Measurements from ENCODE around the gene TNIP1. TPM values are rescaled to one million over a fixed set of nuclear protein-coding genes. Genes with fewer than 3 reads are reported as not detected.

TNIP1 gene
- total RNA-seq, 2 experiments from 2014 or later = 197 to 206 TPM

DNA sequence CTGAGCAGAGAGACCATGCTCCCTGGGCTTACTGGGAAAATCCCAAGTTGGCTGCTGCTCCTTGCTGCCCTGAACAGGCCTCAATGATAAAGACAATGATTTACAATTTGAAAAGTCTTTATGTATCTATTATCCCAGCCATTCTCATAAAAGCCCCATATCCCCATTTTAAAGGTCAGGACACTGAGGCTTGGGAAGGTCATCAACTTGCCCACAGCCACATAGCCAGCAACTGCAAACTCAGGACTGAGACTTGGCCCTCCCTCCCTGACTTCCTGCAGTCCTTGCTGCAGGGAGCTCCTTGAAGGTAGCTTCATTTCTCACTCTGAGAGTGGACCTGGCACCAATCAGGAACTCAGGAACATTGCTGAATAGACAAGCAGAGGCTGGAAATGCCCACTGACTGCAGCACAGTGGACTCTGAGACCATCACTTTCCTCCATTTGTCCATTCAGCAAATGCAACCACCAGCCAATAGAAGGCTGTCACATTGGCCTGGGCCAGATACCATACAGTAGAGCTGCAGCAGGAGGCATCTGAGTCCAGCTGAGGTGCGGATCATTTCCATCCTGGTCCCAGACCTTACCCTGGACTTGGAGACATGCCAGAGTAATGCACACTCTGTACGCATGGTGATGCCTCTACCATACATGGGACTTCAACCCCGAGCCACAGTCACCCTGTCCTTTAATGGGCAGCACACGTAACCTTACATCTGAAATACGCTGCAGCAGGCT is 18.3 kb downstream of the TNIP1 start:
- ChIA-PET POLR2A (interaction anchor here (0.5 kb wide), 1 partner anchor 11 kb away, joined by 4 read pairs; no protein-coding TSS in a partner anchor), CTCF (interaction anchor here (1.1 kb wide), 1 partner anchor 102 kb away, joined by 4 read pairs; no protein-coding TSS in a partner anchor)

DNA sequence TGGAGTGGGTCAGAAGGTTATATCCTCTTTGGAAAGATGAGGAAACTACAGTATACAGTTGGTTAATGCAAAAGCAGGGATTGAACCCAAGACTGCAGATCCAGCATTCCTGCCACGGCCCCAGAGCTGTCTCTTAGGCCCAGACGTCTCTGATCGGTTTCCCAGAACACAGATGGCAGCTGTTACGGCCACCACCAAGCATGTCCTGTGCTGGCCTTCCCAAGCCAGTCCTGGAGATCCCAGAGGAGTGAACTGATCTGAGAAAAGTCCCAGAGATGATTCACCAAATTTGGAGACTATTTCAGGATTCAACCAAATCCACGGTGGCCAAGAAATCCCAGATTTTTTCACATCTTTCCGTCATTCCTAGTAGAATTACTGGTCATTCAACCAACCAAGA is 20.1 kb downstream of the TNIP1 start:
- ChIA-PET POLR2A (no interaction called here), CTCF (interaction anchor here (1.2 to 1.4 kb wide), 3 partner anchors 9 to 65 kb away, joined by 3 to 5 read pairs (median 5); no protein-coding TSS in a partner anchor)

DNA sequence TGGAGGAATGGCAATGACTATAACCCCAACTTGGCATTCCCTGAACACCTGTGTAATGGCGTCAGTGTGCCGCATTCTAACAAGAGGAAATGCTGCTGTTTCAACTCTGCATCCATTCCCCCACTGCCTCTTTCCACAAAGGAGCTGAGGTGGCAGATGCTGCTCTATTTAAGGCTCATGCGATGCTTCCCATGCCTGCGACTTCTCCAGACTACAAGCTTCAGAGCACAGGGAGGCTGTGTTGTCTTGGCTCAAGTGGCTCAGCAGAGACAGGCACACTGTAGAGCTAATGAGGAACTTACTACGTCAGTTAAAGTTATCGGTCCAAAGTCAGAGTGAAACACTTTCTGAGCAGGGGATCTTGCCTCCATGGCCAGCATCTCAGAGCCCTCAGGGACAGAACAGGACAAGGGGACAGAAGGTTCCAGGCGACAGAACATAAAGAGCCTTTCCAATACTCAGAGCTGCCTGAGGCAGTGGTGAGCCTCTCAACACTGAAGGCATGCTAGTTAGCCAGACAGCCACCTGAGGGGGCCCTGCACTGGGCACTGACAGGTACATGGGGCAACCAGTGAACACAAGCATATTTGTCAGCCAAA is 21.8 kb downstream of the TNIP1 start:
- ChIA-PET POLR2A (no interaction called here), CTCF (interaction anchor here (1.0 kb wide), 1 partner anchor 68 kb away, joined by 3 read pairs; no protein-coding TSS in a partner anchor)

DNA sequence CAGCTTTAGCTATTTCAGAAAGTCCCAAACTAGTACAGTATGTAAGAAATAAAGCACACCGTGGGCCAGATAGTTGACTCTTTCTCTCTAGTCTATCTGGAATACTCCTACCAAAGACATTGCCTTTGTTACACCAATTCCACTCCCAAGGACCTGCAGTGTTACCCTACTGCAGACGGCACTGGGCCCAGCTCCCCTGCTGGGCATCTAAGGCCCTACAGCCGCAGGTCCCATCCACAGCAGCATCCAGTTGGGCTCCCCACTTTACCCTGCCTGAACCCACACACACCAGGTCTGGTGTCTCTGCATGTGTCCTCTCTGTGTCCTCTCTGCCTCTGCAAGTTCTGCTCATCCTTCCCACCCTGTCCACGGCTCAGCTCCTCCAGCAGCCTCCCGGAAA is 22.5 kb downstream of the TNIP1 start:
- CTCF ChIA-PET = interaction anchor here (0.8 to 1.0 kb wide), 2 partner anchors 57 to 68 kb away, joined by 3 to 4 read pairs; no protein-coding TSS in a partner anchor
- POLR2A ChIA-PET = no interaction called here

DNA sequence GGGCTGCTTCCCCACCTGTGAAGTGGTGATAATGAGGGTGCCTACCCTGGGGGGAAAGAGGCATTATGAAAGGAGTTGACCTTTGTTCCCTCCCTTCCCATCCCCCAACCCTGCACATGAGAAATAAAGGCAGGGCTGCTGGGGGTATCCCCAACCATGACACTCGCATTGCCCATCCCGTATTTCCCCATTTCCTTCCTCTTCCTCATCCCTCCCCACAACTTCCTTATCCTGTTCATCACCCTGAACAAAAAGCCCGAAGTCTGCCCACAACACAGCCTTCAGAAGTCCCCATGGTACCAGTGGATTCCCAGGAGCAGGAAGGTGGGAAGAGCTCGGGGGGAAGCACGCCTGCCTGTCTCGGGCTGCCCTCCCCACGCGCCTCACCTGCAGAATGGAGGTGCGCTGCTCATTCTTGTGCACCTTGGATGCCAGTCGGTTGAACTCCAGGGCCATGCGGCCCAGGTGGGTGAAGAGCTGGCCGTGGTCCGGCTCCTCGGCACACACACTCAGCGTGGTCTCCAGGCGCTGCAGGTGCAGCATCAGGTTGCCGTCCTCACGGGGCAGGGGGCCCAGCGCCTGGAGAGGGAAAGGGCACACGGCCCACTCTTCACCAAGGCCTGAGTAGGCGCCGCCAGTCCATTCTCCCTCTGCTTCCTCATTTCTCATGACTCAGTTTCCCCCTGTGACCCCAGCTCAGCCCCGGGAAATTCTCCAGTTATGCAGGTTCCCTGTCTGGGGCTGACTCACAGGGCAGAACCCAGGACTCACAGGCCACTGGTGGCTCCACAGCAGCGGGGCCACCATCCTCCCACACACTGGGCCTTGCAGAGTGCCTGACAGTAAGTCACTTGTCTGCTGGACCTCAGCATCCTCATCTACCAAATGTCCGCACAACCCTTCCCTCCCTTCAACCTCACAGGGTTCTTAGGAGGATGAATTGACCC is 24.2 kb downstream of the TNIP1 start:
- CTCF ChIA-PET = interaction anchor here (1.3 to 11.5 kb wide), 3 partner anchors 8 to 58 kb away, joined by 3 to 122 read pairs (median 3); no protein-coding TSS in a partner anchor
- POLR2A ChIA-PET = no interaction called here

DNA sequence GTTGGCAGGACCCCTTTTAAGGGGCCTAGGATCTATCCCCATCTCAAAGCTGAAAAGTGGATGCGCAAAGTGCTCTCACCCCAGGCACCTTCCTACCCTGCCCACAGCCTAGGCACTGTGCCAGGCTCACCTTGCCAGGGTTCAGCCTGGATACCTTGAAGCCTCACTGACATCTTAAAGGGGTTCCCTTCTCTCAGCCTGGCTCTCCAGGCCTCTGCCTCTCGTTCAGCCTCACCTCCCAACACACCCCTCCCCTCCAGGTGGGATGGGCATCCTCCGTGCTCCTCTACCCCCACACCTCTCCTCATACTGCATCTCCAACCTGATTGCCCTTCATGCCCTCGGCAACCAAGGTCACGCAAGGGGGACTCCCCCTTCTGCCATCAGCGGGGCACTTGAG is 25.5 kb downstream of the TNIP1 start:
- POLR2A ChIA-PET = no interaction called here
- CTCF ChIA-PET = interaction anchor here (1.0 to 11.5 kb wide), 3 partner anchors 37 to 71 kb away, joined by 3 to 122 read pairs (median 3); no protein-coding TSS in a partner anchor

DNA sequence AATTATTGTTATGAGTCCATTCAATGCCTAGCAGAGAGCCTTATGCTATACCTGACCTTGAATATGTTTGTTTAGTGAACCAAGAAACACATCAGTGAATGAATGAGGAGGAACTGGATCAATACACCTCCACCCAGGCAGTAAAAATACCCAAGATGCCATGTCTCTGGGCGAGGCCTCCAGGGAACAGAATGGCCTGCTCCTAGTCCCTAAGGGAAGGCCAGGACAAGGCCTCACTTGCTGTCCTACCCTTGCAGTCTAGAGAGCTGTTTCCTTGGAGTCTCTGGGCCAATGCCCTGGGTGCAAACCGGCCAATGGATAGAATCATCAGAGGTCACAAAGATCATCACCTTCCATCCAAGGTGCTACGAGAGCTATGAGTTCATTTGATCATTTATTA is 26.1 kb downstream of the TNIP1 start:
- CTCF ChIA-PET = interaction anchor here (1.0 to 11.5 kb wide), 2 partner anchors 60 to 71 kb away, joined by 3 to 122 read pairs; no protein-coding TSS in a partner anchor

DNA sequence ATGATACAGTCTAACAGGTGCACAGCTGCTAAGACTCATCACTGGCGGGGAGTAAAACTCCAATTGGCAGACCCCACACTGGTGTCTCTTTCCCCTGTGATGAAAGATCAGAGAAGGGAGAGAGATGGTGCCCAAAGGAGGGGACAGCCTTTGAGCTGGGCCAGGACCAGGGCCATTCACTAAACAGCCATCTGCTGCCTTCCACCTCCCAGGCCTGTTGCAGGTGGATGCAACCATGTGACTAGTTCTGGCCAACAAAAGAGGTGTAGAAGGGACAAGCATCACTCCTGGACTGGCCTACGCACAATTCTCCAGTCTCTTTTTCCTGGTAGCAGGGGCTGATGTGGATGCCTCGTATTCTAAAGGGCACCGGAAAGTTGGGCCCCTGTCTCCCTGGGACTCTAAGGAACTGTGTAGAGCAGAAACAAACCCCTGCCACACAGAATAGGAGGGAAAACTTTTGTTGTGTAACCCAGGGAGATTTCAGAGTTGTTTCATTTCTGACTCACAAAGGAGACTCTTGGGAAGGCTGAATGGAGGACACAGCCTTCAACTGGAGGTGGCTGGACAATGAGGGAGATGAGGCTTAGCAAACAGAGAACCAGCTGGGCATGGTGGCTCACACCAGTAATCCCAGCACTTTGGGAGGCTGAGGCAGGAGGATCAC is 26.9 kb downstream of the TNIP1 start:
- CTCF ChIA-PET = interaction anchor here (1.0 to 11.5 kb wide), 2 partner anchors 36 to 60 kb away, joined by 3 to 122 read pairs; no protein-coding TSS in a partner anchor
- POLR2A ChIA-PET = no interaction called here

More for the DNA sequence above, 26.1 kb downstream of the TNIP1 start:
- POLR2A ChIA-PET = no interaction called here

DNA sequence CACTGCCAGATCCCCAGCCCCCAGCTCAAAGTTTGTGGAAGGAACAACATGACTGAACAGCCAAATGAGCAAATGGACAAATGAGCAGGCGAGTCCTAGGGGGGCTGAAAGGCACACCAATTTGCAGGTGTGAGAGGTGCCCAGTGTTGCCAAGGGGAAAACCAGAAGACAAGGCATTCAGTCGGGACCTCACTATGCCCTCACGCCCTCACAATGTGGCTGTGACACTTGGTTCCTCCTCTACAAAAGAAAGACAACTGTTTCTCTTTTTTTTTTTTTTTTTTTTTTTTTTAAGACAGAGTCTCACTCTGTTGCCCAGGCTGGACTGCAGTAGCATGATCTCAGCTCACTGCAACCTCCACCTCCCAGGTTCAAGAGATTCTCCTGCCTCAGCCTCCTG is 28.0 kb downstream of the TNIP1 start:
- ChIA-PET POLR2A (no interaction called here), CTCF (interaction anchor here (1.0 to 11.5 kb wide), 10 partner anchors 12 to 73 kb away, joined by 3 to 122 read pairs (median 11); partner anchors contain the start of gene TNIP1)

DNA sequence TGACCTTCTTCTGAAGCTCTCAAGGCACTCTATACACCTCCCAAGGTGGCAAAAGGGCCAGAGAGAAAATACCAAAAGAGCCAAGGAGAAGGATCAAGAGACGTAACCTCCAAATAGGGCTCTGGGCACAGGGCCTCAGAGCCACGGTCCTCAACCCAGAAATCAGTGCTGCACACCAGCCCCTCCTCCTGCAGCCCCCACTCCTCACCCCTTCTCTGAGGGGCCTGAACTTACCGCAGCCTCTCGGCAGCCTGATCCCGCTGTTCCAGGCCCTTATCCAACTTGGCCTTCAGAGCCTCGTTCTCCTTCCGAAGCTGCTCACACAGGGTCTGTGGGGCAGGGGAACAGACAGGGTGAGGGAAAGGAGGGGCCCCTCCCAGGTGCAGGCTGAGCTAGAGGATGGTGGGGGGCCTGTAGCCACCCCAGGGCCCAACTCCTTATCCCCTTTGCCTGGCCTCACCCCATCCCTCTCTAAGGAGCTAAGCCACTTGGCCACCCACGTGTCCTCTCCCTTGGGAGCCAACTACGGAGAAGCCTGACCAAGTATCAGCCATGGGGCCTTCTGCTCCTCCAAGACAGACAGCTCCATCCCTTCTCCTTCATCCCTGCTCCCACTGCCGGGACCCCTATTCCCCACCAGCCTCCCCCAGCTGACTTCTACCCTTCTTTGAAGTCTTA is 28.8 kb downstream of the TNIP1 start:
- CTCF ChIA-PET = interaction anchor here (0.7 to 11.5 kb wide), 24 partner anchors 9 to 205 kb away, joined by 3 to 122 read pairs (median 4); partner anchors contain the start of genes IRGM and TNIP1

DNA sequence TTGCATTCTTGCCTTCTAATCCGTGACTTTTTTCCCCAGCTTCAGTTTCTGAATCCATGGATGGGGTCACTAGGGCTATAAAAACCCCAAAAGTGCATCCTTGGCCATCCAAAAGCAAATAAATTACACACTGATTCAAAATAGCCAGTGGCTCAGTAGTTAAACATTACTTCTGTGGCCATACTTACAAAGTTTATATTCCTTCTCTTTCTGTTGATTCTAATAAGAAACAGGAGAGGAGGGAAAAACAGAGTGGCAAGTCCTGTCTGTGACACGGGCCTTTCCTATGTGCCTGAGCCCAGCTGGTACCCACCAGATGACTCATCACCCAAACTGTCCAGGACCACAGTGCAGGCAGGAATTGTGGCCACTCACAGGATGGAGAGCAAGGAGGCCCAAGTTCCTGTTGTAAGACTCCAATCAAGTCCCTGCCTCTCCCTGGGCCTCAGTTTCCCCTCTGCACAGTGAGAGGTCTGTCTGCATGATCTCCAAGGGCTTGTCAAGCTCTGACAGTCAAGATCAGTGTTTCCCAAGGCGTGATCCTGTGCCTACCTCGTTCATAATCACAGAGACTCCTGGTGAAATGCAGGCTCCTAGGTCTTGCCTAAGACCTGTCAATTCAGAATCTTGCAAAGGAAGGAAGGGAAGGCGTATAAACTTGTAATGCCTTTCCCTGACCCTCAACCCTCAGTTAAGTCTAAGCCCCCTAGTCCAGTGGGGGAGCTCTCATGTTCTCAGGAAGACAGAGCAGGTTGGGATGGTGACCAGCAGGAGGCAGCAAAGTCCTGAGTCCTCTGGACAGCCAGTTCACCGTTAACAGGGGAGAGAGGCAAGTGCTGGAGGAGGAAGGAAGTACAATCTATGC is 29.5 kb downstream of the TNIP1 start:
- ChIA-PET CTCF (interaction anchor here (0.5 to 11.5 kb wide), 26 partner anchors 9 to 205 kb away, joined by 3 to 122 read pairs (median 4); partner anchors contain the start of genes IRGM and TNIP1), POLR2A (interaction anchor here (0.8 kb wide), 1 partner anchor 75 kb away, joined by 3 read pairs; no protein-coding TSS in a partner anchor)

More for the DNA sequence above, 28.8 kb downstream of the TNIP1 start:
- POLR2A ChIA-PET = interaction anchor here (0.5 to 0.8 kb wide), 2 partner anchors 74 to 121 kb away, joined by 3 to 5 read pairs; no protein-coding TSS in a partner anchor

DNA sequence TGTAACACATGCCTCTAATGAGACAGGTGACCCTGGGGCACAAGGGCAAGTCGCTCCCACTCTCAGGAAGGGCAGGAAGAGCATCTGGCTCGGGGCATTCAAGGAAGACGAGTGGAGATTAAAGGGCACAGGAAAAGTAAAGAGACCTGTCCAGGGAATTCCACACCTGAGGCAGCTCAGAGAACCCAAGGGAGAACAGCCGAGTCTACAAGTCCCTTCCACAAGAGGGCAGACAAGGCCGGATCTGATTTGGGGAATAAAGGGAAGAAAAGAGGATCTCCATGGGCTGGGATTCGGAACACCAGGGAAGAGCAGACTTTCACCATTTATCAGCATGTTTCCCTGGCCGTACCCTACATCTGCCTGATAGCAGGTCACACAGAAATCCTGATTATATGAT is 32.3 kb downstream of the TNIP1 start:
- POLR2A ChIA-PET = interaction anchor here (0.5 kb wide), 1 partner anchor 109 kb away, joined by 6 read pairs; no protein-coding TSS in a partner anchor
- CTCF ChIA-PET = interaction anchor here (0.9 to 11.5 kb wide), 12 partner anchors 8 to 227 kb away, joined by 3 to 122 read pairs (median 4); no protein-coding TSS in a partner anchor

DNA sequence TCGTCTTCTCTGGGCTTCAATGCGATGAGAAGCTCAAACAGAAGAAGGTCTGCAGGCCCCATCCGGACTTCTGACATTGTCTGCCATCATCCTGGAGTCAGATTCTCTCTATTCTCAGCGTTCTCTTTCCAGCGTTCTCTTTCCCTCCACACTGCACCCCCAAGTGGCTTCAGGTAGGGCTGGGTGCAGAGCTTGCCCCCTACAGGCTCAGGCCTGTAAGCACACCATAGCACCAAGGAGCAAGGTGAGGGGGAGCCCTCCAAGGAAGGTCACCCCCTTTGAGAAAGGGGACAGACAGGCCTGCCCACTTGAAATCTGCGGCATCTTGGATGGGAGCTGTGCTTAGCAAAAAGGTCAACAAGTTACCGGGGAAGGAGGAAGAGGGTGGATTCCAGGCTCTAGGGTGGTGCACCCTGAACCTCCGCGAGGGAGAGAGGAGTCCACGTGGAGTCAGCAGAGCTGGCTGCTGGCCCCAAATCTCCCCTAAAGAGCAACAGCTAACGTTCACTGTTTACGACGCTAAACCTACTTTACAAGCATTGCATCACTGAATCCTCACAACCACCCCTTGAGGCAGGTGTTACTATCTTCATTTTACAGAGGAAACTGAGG is 32.9 kb downstream of the TNIP1 start:
- POLR2A ChIA-PET = no interaction called here
- CTCF ChIA-PET = interaction anchor here (0.7 to 11.5 kb wide), 14 partner anchors 9 to 227 kb away, joined by 3 to 122 read pairs (median 4); no protein-coding TSS in a partner anchor

DNA sequence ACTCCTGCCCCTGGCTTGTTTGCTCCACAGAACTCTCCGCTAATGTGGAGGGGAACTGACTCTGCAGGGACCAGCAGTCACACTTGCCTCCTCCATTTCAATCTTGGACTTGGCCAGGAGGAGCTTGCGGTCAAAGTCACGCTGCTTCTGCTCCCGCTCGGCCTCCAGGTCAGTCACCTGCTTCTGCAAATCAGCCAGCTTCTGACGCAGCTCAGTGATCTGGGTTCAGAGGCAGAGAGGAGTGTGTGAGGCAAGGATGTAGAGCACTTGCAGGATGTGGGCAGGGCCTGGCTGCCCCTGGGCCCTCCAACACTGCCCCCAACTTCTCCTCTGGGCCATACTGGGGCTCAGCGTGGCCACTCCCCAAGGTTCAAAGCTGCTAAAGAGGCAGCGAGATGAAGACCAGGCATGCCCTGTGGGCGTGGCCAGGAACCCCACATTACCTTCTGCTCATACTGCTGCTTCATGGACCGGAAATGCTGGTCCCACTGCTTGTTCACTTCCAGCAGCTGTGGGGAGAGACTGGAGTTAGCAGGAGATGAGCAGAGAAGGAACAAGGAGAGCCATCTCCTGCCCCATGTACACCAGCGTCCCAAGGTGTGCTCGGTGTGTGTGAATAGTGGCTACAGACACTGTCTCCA is 38.3 kb downstream of the TNIP1 start:
- POLR2A ChIA-PET = no interaction called here
- CTCF ChIA-PET = interaction anchor here (0.5 to 1.7 kb wide), 3 partner anchors 73 to 130 kb away, joined by 3 to 6 read pairs (median 3); no protein-coding TSS in a partner anchor

DNA sequence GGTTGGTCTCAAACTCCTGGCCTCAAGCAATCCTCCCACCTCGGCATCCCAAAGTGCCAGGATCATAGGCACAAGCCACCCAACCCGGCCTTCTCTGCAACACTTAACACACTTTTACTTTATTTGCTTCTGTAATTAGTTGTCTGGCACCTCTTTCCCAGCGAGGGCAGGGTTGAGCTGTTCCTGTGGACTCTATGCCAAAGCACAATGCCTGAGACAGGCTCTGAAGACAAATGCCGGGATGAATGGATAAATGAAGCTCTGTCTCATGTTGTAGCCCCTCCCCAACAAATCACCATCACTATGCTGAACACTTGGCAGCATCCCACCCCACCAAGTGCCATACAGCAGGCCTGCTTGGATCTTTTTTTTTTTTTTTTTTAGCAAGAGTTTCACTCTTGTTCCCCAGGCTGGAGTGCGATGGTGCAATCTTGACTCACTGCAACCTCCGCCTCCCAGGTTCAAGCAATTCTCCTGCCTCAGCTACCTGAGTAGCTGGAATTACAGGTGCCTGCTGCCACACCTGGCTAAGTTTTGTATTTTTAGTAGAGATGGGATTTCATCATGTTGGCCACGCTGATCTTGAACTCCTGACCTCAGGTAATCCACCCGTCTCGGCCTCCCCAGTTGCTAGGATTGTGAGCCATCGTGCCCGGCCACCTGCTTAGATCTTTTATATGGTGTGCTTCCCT is 39.1 kb downstream of the TNIP1 start:
- ChIA-PET POLR2A (interaction anchor here (0.7 kb wide), 1 partner anchor 39 kb away, joined by 12 read pairs; no protein-coding TSS in a partner anchor), CTCF (interaction anchor here (0.5 to 1.7 kb wide), 4 partner anchors 10 to 131 kb away, joined by 3 to 6 read pairs (median 3); no protein-coding TSS in a partner anchor)
